ENCODE measurements around the gene SIRPB2. TPM values are rescaled to one million over a fixed set of nuclear protein-coding genes. Genes with fewer than 3 reads are reported as not detected.
A peak's percentile ranks its signal among the peaks of the same experiment; 100 is the strongest.

The SIRPB2 gene
- total RNA-seq, 2 donors from 2014 or later: not detected

GRCh38 chr20:1463971-1464570, 27.1 kb downstream of the SIRPB2 start:
- peaks cover 7% of the 10 kb centered on the region for H3K27me3 Mint-ChIP-seq (ENCODE audit: insufficient read depth)
- Histone ChIP-seq H3K27ac (ENCODE audit: low read depth, low read length) (no peak overlapping the region), H3K9me3 (ENCODE audit: control insufficient read depth, low read length) (no peaks in the 10 kb centered on the region), H3K9ac (ENCODE audit: extremely low read depth, low read length, poor library complexity, severe bottlenecking) (no peak overlapping the region), H3K4me3 (ENCODE audit: low read length) (no peak overlapping the region), H3K27me3 (ENCODE audit: control insufficient read depth, insufficient read depth, low read length, poor library complexity, severe bottlenecking) (no peaks in the 10 kb centered on the region), H3K36me3 (ENCODE audit: control insufficient read depth, insufficient read depth, low read length) (peaks cover 60% of the 10 kb centered on the region), H3K4me1 (ENCODE audit: control insufficient read depth, insufficient read depth, low read length) (peaks cover 3% of the 10 kb centered on the region)
- H3K4me1 Mint-ChIP-seq: peaks cover 18% of the 10 kb centered on the region
- 96% methylated on average over 6 to 9 of the region's 9 CpGs for WGBS, 2 experiments (ENCODE audit: insufficient coverage in 1 of 2, insufficient read length in 1 of 2)
- peaks cover 33% of the 10 kb centered on the region for H3K36me3 Mint-ChIP-seq (ENCODE audit: low read depth)
- peak; percentile 28 for DNase-seq
- no peak for TF ChIP-seq CTCF (conservative IDR thresholded peaks at IDR 0.05)
- H3K4me3 Mint-ChIP-seq: no peak overlapping the region
- no peak overlapping the region for H3K27ac Mint-ChIP-seq
- no peaks in the 10 kb centered on the region for H3K9me3 Mint-ChIP-seq

- H3K4me3 ChIP-seq (ENCODE audit: low read length): no peak overlapping the region
- 92 to 98% methylated on average over 3 of the region's 3 CpGs for WGBS, 2 experiments (ENCODE audit: insufficient coverage in 1 of 2, insufficient read length in 1 of 2)
- Mint-ChIP-seq H3K9me3 (no peaks in the 10 kb centered on the region), H3K4me3 (no peak overlapping the region), H3K36me3 (ENCODE audit: low read depth) (peaks cover 42% of the 10 kb centered on the region), H3K27me3 (ENCODE audit: insufficient read depth) (peaks cover 3% of the 10 kb centered on the region), H3K4me1 (peaks cover 18% of the 10 kb centered on the region), H3K27ac (no peak overlapping the region)
- no peaks in the 10 kb centered on the region for H3K27me3 ChIP-seq (ENCODE audit: control insufficient read depth, insufficient read depth, low read length, poor library complexity, severe bottlenecking)
- no peaks in the 10 kb centered on the region for H3K9me3 ChIP-seq (ENCODE audit: control insufficient read depth, low read length)
- no peak for TF ChIP-seq CTCF (conservative IDR thresholded peaks at IDR 0.05)
- H3K27ac ChIP-seq (ENCODE audit: low read depth, low read length): no peak overlapping the region
- H3K9ac ChIP-seq (ENCODE audit: extremely low read depth, low read length, poor library complexity, severe bottlenecking): no peak overlapping the region
- peaks cover 3% of the 10 kb centered on the region for H3K4me1 ChIP-seq (ENCODE audit: control insufficient read depth, insufficient read depth, low read length)
- DNase-seq: peak; percentile 2
- H3K36me3 ChIP-seq (ENCODE audit: control insufficient read depth, insufficient read depth, low read length): peaks cover 67% of the 10 kb centered on the region
These were observed 28.4 kb downstream of the SIRPB2 start for GRCh38 chr20:1462834-1463233.

- Histone ChIP-seq H3K4me3 (ENCODE audit: low read length) (no peak overlapping the region), H3K27ac (ENCODE audit: low read depth, low read length) (no peak overlapping the region), H3K9ac (ENCODE audit: extremely low read depth, low read length, poor library complexity, severe bottlenecking) (no peak overlapping the region), H3K4me1 (ENCODE audit: control insufficient read depth, insufficient read depth, low read length) (peaks cover under 1% of the 10 kb centered on the region), H3K9me3 (ENCODE audit: control insufficient read depth, low read length) (no peaks in the 10 kb centered on the region), H3K36me3 (ENCODE audit: control insufficient read depth, insufficient read depth, low read length) (peaks cover 75% of the 10 kb centered on the region), H3K27me3 (ENCODE audit: control insufficient read depth, insufficient read depth, low read length, poor library complexity, severe bottlenecking) (no peaks in the 10 kb centered on the region)
- Mint-ChIP-seq H3K36me3 (ENCODE audit: low read depth) (peaks cover 48% of the 10 kb centered on the region), H3K4me1 (peaks cover 10% of the 10 kb centered on the region), H3K4me3 (no peak overlapping the region), H3K9me3 (no peaks in the 10 kb centered on the region), H3K27ac (no peak overlapping the region), H3K27me3 (ENCODE audit: insufficient read depth) (no peaks in the 10 kb centered on the region)
- 88 to 89% methylated on average over 1 to 3 of the region's 3 CpGs for WGBS, 2 experiments (ENCODE audit: insufficient coverage in 1 of 2, insufficient read length in 1 of 2)
- DNase-seq: peak; percentile 30
- no peak for TF ChIP-seq CTCF (conservative IDR thresholded peaks at IDR 0.05)
These were observed 29.2 kb downstream of the SIRPB2 start for GRCh38 chr20:1462001-1462400.
